Activated CD8-positive, alpha-beta memory T cell treated with anti-CD3 and anti-CD28 coated beads, Interleukin-2, amount 10 ng/mL, durations not matched to agents 7 days and 5 days (primary cell): Measurements from ENCODE around the gene C5orf34. TPM values are rescaled to one million over a fixed set of nuclear protein-coding genes. Genes with fewer than 3 reads are reported as not detected.
"Not testable (repeated sequence)": the region's sequence is repeated elsewhere in the genome, so short reads cannot be mapped to it uniquely, and the experiment has no call there.

Source experiments
- ATAC-seq: fragments of 150-1000 bp; cut with Tn5 transposase; one replicate; pipeline ENCODE4 v1.10.0; 2021; ENCODE audit warnings: moderate library complexity
- CTCF ChIA-PET: fragments of 350-600 bp; sonication (Branson Sonifier 250); formaldehyde crosslinking; loops from one replicate; lab custom pipeline; 2021; ENCODE audit warnings: antibody characterized with exemption; lab: Charles Lee
- DNase-seq: peaks from one replicate; pipeline ENCODE4 v3.0.0-alpha.2; 2020
- H3K27ac Mint-ChIP-seq: one replicate; pipeline ENCODE4 v1.8.0; 2021; ENCODE audit warnings: mild to moderate bottlenecking, mixed read lengths
- H3K27me3 Mint-ChIP-seq: one replicate; pipeline ENCODE4 v1.8.0; 2021; ENCODE audit warnings: mixed read lengths
- H3K36me3 Mint-ChIP-seq: one replicate; pipeline ENCODE4 v1.8.0; 2021; ENCODE audit warnings: mild to moderate bottlenecking, mixed read lengths
- H3K4me1 Mint-ChIP-seq: one replicate; pipeline ENCODE4 v1.8.0; 2021; ENCODE audit warnings: mixed read lengths
- H3K4me3 Mint-ChIP-seq: one replicate; pipeline ENCODE4 v1.8.0; 2021; ENCODE audit warnings: mild to moderate bottlenecking, moderate library complexity, mixed read lengths
- H3K9me3 Mint-ChIP-seq: one replicate; pipeline ENCODE4 v1.8.0; 2022; ENCODE audit warnings: low read depth, mixed read lengths
- total RNA-seq, 2 experiments: library from RNA; stranded (reverse); gene quantifications; one replicate each; pipeline ENCODE4 v1.2.3, GENCODE V29; 2021

The C5orf34 gene
- total RNA-seq, 2 experiments from 2014 or later = 7.0 to 9.8 TPM

GRCh38 chr5:43461066-43461465 is 53.9 kb downstream of the C5orf34 start:
- no peak for ATAC-seq
- no peak for DNase-seq
- no peak overlapping the region for H3K4me3 Mint-ChIP-seq
- CTCF ChIA-PET = no interaction called here
- H3K27ac Mint-ChIP-seq = no peak overlapping the region
- no peaks in the 10 kb centered on the region for H3K27me3 Mint-ChIP-seq
- H3K4me1 Mint-ChIP-seq = no peaks in the 10 kb centered on the region
- H3K9me3 Mint-ChIP-seq = peaks cover 17% of the 10 kb centered on the region
- H3K36me3 Mint-ChIP-seq = peaks cover 68% of the 10 kb centered on the region

- no peak for DNase-seq
- no peak overlapping the region for H3K27ac Mint-ChIP-seq
- H3K4me1 Mint-ChIP-seq = no peaks in the 10 kb centered on the region
- H3K4me3 Mint-ChIP-seq = no peak overlapping the region
- H3K27me3 Mint-ChIP-seq = no peaks in the 10 kb centered on the region
- no peak for ATAC-seq
- CTCF ChIA-PET = no interaction called here
- peaks cover 17% of the 10 kb centered on the region for H3K9me3 Mint-ChIP-seq
- H3K36me3 Mint-ChIP-seq = peaks cover 57% of the 10 kb centered on the region
Measured at GRCh38 chr5:43456556-43456955, 58.4 kb downstream of the C5orf34 start.

- H3K27me3 Mint-ChIP-seq, ATAC-seq, CTCF ChIA-PET, H3K4me3 Mint-ChIP-seq, DNase-seq, H3K4me1 Mint-ChIP-seq, H3K27ac Mint-ChIP-seq: not testable (repeated sequence)
- H3K36me3 Mint-ChIP-seq = peaks cover 31% of the 10 kb centered on the region
- H3K9me3 Mint-ChIP-seq = peaks cover 24% of the 10 kb centered on the region
Measured at GRCh38 chr5:43441575-43441974, 73.4 kb downstream of the C5orf34 start.

GRCh38 chr5:43437062-43437660 is 77.8 kb downstream of the C5orf34 start:
- H3K27ac Mint-ChIP-seq = no peak overlapping the region
- no peak overlapping the region for H3K4me3 Mint-ChIP-seq
- no peaks in the 10 kb centered on the region for H3K4me1 Mint-ChIP-seq
- H3K9me3 Mint-ChIP-seq = peaks cover 16% of the 10 kb centered on the region
- peaks cover 2% of the 10 kb centered on the region for H3K36me3 Mint-ChIP-seq
- peaks cover 3% of the 10 kb centered on the region for H3K27me3 Mint-ChIP-seq
- CTCF ChIA-PET = interaction anchor here (0.6 kb wide), 1 partner anchor 199 kb away, joined by 3 read pairs; no protein-coding TSS in a partner anchor
- DNase-seq (no peak), ATAC-seq (no peak)

Other genes with a start within 250 kb of the C5orf34 start
- gene HMGCS1, start 201.7 kb downstream of the C5orf34 start, total RNA-seq = 100 to 1,000 TPM in 1 of 2 experiments, 10 to 100 TPM in 1; 91.4 to 121 TPM
- gene CCL28, start 102.8 kb downstream of the C5orf34 start, total RNA-seq = 10 to 100 TPM; 10.0 to 11.6 TPM
- gene TMEM267, start 31.3 kb downstream of the C5orf34 start, total RNA-seq = 10 to 100 TPM; 13.9 to 21.9 TPM
- 10 to 100 TPM; 34.0 to 42.9 TPM for gene PAIP1, start 41.9 kb upstream of the C5orf34 start, total RNA-seq
- gene NNT, start 88.0 kb upstream of the C5orf34 start, total RNA-seq = 100 to 1,000 TPM; 103 to 115 TPM